ENCODE measurements around the gene ABR.

DNA sequence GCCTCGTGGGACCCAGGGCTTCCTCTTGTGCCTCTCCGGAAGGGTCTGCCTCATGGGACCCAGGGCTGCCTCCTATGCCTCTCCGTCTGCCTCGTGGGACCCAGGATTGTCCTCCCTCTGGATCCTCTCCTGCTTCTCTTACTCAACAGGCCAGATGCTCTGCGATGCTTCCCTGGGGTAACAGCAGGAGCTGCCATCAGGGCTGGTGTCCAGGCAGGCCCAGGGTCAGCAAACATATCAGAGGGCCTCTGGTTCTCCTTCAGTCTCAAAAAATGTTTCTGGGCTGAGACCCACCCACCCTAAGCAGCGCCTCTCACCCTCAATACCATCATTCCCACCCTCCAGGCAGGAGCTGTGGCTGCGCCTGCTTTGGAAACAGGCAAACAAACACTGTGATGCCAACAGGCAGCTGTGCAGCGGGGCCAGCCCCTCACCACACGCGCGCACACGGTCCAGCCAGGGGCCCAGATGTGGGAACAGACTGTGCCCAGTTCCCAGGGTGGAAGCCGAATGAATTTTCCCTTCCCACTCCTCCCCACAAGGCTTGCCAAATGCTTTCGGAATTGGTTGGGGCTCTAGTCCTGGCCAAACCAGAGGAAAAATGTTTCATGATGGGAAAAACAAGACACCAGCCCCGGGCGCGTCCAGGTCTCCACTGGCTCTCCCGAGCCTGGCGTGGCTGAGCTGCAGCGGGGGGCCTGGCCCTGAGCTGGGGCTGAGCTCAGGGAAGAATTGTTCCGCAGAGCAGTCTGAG is 171.6 kb downstream of the ABR start:
- no peak for TF ChIP-seq POLR2A (IDR thresholded peaks at IDR 0.05)
- TF ChIP-seq, protein P1, sequence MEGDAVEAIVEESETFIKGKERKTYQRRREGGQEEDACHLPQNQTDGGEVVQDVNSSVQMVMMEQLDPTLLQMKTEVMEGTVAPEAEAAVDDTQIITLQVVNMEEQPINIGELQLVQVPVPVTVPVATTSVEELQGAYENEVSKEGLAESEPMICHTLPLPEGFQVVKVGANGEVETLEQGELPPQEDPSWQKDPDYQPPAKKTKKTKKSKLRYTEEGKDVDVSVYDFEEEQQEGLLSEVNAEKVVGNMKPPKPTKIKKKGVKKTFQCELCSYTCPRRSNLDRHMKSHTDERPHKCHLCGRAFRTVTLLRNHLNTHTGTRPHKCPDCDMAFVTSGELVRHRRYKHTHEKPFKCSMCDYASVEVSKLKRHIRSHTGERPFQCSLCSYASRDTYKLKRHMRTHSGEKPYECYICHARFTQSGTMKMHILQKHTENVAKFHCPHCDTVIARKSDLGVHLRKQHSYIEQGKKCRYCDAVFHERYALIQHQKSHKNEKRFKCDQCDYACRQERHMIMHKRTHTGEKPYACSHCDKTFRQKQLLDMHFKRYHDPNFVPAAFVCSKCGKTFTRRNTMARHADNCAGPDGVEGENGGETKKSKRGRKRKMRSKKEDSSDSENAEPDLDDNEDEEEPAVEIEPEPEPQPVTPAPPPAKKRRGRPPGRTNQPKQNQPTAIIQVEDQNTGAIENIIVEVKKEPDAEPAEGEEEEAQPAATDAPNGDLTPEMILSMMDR (IDR thresholded peaks at IDR 0.05), result no peak

Measured in transverse colon (tissue), 3 donors.